Measurements from ENCODE around the gene LAMA2.
"Not testable (repeated sequence)": the region's sequence is repeated elsewhere in the genome, so short reads cannot be mapped to it uniquely, and the experiment has no call there.

LAMA2 gene

GRCh38 chr6:129008591-129008990 lies 125.7 kb downstream of the LAMA2 start:
- no peak for DNase-seq

GRCh38 chr6:129009851-129010250 lies 126.9 kb downstream of the LAMA2 start:
- DNase-seq, result no peak

GRCh38 chr6:129014302-129014701 lies 131.4 kb downstream of the LAMA2 start:
- DNase-seq, result no peak

GRCh38 chr6:129015721-129016120 lies 132.8 kb downstream of the LAMA2 start:
- DNase-seq, result no peak

- no peak for DNase-seq
Observed at GRCh38 chr6:129016844-129017243, 133.9 kb downstream of the LAMA2 start.

- no peak for DNase-seq
Observed at GRCh38 chr6:129022011-129022553, 139.1 kb downstream of the LAMA2 start.

GRCh38 chr6:129026601-129027000 lies 143.7 kb downstream of the LAMA2 start:
- no peak for DNase-seq

GRCh38 chr6:129029778-129030177 lies 146.8 kb downstream of the LAMA2 start:
- DNase-seq, result no peak

GRCh38 chr6:129030215-129030614 lies 147.3 kb downstream of the LAMA2 start:
- DNase-seq, result no peak

- DNase-seq, result no peak
Observed at GRCh38 chr6:129031051-129031599, 148.2 kb downstream of the LAMA2 start.

- no peak for DNase-seq
Observed at GRCh38 chr6:129032602-129033001, 149.7 kb downstream of the LAMA2 start.

GRCh38 chr6:129033180-129033579 lies 150.2 kb downstream of the LAMA2 start:
- DNase-seq, result no peak

GRCh38 chr6:129033581-129033980 lies 150.6 kb downstream of the LAMA2 start:
- no peak for DNase-seq

GRCh38 chr6:129041563-129041962 lies 158.6 kb downstream of the LAMA2 start:
- DNase-seq, result no peak

GRCh38 chr6:129046526-129046925 lies 163.6 kb downstream of the LAMA2 start:
- DNase-seq, result no peak

GRCh38 chr6:129047834-129048233 lies 164.9 kb downstream of the LAMA2 start:
- DNase-seq, result no peak

GRCh38 chr6:129050086-129050485 lies 167.1 kb downstream of the LAMA2 start:
- DNase-seq, result no peak

- DNase-seq, result not testable (repeated sequence)
Observed at GRCh38 chr6:129053143-129053542, 170.2 kb downstream of the LAMA2 start.

GRCh38 chr6:129055796-129056195 lies 172.9 kb downstream of the LAMA2 start:
- no peak for DNase-seq

GRCh38 chr6:129059650-129060049 lies 176.7 kb downstream of the LAMA2 start:
- DNase-seq, result no peak

- DNase-seq, result no peak
Observed at GRCh38 chr6:129069006-129069405, 186.1 kb downstream of the LAMA2 start.

- DNase-seq, result no peak
Observed at GRCh38 chr6:129073051-129073450, 190.1 kb downstream of the LAMA2 start.

GRCh38 chr6:129073691-129074395 lies 190.9 kb downstream of the LAMA2 start:
- DNase-seq, result no peak

GRCh38 chr6:129084406-129084805 lies 201.5 kb downstream of the LAMA2 start:
- DNase-seq, result no peak

GRCh38 chr6:129088481-129088880 lies 205.5 kb downstream of the LAMA2 start:
- not testable (repeated sequence) for DNase-seq
